ENCODE data around the gene SPEF2.

SPEF2 gene, protein sequence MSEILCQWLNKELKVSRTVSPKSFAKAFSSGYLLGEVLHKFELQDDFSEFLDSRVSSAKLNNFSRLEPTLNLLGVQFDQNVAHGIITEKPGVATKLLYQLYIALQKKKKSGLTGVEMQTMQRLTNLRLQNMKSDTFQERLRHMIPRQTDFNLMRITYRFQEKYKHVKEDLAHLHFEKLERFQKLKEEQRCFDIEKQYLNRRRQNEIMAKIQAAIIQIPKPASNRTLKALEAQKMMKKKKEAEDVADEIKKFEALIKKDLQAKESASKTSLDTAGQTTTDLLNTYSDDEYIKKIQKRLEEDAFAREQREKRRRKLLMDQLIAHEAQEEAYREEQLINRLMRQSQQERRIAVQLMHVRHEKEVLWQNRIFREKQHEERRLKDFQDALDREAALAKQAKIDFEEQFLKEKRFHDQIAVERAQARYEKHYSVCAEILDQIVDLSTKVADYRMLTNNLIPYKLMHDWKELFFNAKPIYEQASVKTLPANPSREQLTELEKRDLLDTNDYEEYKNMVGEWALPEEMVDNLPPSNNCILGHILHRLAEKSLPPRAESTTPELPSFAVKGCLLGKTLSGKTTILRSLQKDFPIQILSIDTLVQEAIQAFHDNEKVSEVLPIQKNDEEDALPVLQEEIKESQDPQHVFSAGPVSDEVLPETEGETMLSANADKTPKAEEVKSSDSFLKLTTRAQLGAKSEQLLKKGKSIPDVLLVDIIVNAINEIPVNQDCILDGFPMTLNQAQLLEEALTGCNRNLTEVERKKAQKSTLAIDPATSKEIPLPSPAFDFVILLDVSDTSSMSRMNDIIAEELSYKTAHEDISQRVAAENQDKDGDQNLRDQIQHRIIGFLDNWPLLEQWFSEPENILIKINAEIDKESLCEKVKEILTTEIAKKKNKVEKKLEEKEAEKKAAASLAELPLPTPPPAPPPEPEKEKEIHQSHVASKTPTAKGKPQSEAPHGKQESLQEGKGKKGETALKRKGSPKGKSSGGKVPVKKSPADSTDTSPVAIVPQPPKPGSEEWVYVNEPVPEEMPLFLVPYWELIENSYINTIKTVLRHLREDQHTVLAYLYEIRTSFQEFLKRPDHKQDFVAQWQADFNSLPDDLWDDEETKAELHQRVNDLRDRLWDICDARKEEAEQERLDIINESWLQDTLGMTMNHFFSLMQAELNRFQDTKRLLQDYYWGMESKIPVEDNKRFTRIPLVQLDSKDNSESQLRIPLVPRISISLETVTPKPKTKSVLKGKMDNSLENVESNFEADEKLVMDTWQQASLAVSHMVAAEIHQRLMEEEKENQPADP (N-terminal part only)

DNA sequence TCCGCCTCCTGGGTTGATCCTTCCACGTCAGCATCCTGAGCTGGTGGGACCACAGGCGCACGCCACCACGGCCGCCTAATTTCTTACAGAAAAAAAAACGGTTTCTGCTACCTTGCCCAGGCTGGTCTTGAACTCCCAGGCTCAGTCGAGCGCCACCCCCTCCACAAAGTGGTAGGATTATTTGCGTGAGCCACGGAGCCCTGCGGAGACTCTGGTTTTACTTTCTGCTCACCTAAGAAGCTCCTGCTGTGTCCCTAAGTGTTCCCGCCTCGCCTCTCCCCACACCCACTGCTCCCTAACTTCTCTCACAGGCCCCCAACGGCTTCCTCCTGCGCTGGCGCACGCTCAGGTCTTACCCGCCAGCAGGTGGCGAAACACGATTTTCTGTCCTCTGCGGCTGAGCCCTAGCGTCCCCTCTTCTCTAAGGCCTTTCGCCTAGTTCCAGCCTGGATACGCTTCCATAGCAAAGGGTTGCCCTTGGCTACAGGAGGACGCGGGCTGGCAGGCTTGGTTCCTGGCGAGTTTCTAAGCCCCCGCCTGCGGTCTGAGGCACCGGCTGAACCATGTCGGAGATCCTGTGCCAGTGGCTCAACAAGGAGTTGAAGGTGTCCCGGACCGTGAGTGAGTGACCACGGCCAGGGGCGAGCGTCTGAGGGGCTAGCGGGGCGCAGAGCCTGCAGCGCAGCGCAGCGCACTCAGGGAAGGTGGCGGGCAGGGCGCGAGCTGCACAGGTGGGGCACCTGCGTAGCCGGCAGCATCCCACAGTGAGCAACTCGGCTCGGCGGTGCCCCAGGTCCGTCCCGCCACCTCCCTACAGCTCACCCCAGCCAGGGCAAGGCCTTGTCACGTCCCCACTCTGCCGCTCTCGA is at the start of gene SPEF2:
TSS of gene SPEF2 (plus strand) at position 429 of the 869 bp plus-strand sequence. CDS start at position 564, 135 bp downstream.
- DNase-seq = peak; percentile 73 to 88

GRCh38 chr5:35575578-35575977 is 42.1 kb upstream of the SPEF2 start:
- DNase-seq = no peak

DNA sequence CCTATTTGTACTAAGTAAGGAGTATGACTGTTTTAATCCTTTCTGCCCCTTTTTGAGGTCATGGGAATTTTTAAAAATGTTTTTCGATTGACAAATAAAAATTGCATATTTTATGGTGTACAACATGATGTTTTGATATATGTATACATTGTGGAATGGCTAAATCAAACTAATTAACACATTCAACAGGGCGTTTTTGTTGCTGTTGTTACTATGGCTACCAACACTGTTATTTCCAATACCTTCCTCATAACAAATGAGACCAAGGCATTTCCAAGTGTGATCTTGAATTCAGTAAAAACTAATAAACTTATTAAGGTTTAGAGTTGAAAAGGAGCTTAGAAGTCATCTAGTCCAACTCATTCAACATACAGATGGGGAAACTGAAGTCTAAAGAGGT is 30.2 kb upstream of the SPEF2 start:
- DNase-seq = no peak

- DNase-seq = no peak
Observed at GRCh38 chr5:35593338-35593737, 24.3 kb upstream of the SPEF2 start.

DNA sequence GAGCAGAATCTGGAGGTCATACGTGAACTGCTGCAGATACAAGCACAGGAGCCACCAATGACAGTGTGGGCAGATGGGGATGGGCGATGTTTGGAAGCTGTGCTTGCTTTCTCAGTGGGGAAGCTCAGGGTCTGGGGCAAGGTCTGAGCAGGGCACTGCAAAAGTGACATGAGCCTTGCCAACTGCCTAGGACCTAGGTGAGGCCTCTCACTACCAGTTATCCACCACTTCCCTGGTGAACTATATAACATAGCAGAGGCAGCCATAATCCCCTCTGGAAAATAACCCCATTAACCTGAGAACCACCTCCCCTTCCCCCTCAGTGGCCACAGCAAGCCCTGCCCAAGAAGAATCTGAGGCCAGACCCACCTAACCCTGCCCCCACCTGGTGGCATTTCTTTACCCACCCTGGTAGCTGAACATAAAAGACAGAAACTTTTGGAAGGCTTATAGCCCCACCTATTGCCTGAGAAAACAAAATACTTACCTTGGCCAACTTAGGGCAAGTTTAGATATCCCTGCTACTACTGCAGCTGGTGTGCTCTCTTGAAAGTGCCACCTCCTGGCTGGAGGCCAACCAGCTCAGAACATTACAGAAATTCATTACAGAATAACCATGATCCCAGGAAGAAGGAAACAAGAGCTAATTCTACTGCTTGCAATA is 18.8 kb upstream of the SPEF2 start:
- no peak for DNase-seq

DNA sequence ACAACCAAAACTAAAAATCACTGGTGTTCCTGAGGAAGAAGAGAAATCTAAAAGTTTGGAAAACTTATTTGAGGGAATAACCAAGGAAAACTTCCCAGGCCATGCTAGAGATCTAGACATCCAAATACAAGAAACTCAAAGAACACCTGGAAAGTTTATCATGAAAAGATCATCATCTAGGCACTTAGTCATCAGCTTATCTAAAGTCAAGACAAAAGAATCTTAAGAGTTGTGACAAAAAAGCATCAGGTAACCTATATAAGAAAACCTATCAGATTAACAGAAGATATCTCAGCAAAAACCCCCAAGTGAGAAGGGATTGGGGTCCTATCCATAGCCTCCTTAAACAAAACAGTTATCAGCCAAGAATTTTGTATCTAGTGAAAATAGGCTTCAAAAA is 17.1 kb upstream of the SPEF2 start:
- DNase-seq = no peak

DNA sequence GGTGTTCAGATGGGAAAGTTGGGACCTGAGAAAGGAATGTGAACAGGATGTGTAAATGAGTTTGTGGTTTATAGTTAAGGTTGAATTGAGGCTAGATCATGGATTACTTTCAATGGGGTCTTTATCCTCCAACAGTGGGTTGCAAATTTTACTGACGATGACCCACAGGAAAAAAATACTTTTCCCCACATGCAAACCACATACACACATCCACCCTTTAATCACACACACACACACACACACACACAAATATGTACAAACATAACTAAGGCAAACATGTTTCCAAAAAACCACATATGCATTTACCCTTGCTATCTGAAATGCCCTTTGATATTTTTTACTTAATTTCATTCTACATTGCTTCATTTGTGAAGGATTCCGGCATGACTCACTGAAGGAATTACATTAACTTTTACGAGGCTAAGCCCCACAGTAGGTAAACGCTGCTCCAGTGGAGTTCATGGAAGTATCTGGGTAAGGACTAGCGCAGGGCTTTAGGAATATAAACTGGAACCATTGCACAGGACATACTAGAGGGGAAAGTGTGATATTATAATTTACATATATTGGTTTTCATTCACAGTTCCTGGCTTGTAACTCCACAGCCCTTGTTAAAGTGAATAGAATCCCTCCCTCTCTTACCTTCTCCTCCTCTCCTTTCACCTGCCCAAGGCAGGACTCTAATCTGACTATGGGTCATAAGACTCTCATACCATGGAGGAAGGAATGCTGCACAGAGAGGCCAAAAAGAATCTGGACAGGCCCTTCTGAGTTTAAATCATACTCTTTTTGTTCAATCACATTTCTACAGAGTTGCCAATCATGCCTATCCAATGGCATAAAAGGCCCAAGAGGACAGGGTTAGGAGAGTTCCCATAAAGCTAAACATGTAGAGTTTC is 8.5 kb upstream of the SPEF2 start:
- no peak for DNase-seq

GRCh38 chr5:35617060-35617434 is 616 bp upstream of the SPEF2 start:
- DNase-seq = no peak

DNA sequence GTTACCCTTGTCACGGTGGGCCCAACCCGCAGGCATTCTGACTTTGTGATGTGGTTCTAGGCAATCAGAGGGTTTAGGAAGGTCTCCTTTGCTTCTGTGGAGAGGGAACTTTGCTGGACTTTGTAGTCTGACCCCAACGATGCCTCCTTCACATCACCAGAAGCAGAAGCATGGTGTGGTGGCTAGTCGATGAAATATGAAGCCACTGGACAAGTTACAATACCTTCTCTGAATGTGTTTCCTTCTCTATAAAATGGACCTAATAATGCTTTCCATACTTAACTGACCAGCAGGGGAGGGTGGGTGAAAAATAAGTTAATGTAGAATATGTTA is 607 bp downstream of the SPEF2 start:
- no peak for DNase-seq

DNA sequence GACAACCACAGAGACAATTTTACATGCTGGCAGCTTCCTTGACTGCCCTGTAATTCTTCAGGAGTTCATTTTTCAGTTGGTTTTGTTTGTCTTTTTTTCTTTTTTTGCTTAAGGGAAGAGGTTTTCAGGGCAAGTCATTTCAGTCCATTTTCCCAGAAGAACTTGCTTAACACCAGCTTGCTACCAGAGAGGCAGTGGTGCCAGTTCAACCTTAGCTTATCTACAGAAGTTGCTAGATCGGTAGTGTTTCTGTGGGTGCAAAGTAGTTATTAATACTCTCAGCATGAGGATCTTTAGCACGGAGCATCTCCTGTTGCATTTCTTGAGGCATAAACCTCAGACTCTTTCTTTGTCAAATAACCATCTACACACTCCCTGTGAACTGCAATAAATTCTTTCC is 1.1 kb downstream of the SPEF2 start:
- DNase-seq = no peak

DNA sequence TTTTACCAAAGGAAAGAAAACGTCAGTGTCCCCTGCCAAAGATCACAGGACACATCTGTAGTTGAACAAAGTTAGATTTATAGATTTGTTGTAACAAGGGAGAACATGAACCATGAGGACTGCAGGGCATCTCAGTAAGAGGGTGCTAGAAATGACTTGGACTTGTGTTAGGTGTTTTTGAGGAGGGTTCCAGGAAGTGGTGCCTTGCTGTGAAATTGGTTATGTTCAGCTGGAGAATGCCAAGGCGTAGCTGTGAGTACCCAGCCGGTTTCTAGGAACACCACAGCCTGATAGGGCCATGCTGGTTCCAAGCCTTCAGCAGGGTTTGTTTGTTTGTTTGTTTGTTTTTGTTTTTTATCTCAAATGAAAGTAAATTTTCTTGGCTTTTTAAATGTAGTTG is 5.3 kb downstream of the SPEF2 start:
- DNase-seq = no peak

GRCh38 chr5:35623991-35624390 is 6.3 kb downstream of the SPEF2 start:
- DNase-seq = no peak

DNA sequence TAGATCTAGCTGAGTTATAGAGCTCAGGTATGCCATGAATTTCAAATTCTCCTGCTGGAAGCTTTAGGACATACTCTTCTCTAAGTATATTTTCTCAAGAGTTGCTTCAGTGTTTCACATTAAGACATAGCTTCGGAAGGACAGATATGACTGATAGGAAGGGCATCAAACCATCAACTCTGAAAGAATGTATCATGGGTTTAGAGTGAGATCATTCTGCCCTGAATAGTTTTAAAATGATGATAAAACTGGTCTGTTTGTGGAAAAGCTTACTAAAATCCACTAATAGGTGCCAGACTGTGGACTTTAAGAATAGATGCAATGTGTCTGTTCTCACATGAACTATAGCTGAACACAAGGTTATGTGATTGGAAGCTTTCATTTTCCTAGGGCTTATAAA is 8.4 kb downstream of the SPEF2 start:
- no peak for DNase-seq

GRCh38 chr5:35626553-35626952 is 8.9 kb downstream of the SPEF2 start:
- no peak for DNase-seq

- DNase-seq = no peak
Observed at GRCh38 chr5:35634326-35634725, 16.7 kb downstream of the SPEF2 start.

DNA sequence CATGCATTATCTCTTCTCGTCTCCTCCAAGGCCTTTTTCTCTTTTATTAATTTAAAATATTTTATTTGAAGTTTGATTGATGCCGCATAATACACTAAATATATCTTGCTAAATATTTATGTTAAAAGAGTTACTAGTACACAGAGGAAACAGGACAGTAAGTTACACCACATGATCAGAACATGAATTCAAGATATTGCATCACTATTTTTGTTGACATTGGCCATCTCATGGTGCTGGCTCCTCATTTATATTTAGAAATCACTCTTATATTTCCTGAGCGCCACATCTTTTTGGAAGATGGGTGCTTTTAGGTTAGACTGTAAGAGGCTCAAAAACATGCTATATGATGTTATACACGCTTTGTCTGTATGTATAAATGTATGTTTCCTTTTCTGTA is 23.0 kb downstream of the SPEF2 start:
- DNase-seq = no peak

GRCh38 chr5:35644543-35644942 is 26.9 kb downstream of the SPEF2 start:
- DNase-seq = no peak

- no peak for DNase-seq
Observed at GRCh38 chr5:35647128-35647527, 29.5 kb downstream of the SPEF2 start.

DNA sequence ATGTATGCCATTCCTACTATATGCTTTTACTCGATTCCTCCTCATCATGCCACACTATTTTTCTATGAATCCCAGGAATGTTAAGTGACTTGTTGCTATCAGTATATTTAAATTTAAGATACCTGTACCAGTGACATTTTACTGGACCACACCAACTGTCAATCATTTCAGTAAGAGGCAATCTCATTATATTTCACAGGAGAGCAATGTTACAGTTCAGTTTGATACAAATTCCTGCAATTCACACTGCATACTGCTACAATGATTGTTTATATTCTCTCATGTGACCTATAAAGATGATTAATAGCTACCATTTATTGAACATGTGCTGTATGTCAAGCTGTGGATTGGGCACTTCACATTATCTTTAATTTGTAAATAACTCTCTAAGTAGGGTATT is 30.0 kb downstream of the SPEF2 start:
- DNase-seq = no peak

DNA sequence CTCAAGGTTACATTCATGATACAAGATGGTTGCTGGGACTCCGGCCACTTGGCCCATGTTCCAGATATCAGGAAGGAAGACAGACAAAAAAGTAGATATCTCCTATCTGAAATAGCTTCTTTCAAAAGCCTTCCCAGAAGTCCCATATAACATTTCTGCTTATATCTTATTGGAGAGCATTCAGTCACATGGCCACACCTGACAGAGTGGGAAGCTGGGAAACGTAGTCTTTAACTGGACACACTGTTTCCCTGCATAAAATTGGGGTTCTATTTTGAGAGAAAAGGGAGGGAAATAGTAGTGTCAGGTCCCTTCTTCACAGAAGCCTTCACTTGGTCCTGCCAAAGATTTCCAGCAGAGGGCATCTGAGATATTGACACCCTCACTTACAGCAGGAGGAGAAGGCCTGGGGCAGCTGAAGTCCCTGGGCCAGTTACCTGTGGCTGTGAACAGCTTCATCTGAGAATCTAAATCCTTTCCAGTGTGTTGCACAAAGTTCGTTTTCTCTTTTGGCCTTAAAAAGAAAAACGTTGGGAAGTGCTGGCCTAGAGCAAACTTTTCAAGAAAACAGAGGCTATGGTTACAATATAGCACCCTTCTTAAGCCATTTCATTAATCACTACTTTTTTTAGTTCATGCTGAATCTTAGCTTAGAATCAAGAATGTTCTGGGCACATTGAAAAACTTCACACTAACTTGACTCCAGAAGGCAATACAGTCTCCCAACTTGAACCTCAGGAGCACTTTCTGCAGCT is 33.5 kb downstream of the SPEF2 start:
- DNase-seq = peak; percentile 22 to 57

Measured in inflammatory macrophage treated with lipopolysaccharide for 1 hour (primary cell).